HG03565 (cell line): ENCODE data around the gene TEX19.
"Not testable (repeated sequence)": the region's sequence is repeated elsewhere in the genome, so short reads cannot be mapped to it uniquely, and the experiment has no call there.

Source experiments
- ATAC-seq: cut with Tn5 transposase; IDR thresholded peaks from one replicate; pipeline ENCODE4 v1.9.1; 2021; ENCODE audit warnings: mild to moderate bottlenecking, moderate library complexity; ENCODE audit not compliant: unreplicated experiment

TEX19 gene

GRCh38 chr17:82334204-82334621, 24.8 kb upstream of the TEX19 start:
- no peak for ATAC-seq

DNA sequence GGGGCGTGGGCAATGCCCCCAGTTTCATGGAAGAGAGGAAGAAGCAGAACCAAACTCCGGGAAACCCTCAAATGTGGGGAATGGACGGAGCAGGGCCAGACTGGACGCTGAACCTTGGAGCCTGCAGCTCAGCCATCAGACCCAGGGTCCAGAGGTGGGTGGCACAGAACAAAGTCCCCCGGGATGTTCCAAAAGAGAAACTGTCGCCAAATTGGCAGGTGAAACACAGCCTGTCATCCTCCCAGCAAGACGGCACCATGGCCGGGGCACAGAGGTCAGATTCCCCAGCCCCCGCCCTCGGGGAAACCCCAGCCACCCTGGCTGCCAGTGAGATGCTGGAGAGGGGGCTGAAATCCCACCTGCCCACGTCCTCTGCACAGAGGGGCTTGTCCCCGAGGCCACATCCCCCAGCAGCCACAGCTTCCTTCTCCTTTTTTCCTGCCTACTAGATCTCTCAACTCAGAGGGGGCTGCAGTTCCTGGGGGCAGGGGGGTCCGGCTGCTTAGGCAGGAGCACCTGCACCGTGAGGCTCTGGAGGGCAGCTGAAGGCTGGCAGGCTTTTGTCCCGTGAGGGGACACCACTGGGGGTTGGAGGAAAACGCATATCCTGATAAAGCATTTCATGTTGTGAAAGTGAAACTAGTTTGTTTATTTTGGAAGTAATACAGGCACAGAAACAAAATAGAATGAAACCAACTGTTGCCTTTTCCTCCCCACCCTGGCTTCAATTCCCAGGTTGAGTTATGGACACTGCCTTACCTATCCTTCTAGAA, 24.2 kb upstream of the TEX19 start:
- no peak for ATAC-seq

DNA sequence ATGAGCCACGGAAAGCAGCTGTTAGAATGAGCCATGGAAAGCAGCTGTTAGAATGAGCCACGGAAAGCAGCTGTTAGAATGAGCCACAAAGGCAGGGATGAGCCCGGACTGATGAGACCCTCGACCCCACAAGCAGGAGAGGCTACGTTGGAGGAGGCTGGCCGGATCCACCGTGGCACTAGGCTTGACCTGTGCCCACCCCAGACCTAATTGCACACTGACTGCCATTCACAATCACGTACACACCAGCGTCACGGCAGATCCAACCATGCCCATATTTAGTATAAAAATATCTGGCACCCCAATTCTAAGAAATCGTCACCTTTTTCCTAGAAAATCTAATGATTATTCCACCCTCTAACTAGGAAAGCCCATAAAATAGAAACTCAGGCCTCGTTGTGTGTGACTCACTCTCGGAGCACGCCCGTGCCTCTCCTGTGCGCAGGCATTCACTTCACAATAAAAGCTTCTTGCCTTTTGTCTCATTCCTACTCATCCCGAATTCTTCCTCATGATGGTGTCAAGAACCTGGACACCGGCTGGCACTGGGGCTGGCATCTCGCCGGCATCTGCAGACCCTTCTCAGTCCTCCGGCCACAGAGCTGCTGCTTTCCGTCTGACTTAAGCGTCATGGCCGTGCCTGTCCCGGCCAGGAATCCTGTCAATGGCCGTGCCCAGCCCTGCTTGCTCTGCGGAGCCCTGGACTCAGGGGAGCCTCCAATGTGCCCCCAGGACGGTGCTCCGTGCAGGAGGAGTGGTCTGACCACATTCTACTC, 20.0 kb upstream of the TEX19 start:
- no peak for ATAC-seq

DNA sequence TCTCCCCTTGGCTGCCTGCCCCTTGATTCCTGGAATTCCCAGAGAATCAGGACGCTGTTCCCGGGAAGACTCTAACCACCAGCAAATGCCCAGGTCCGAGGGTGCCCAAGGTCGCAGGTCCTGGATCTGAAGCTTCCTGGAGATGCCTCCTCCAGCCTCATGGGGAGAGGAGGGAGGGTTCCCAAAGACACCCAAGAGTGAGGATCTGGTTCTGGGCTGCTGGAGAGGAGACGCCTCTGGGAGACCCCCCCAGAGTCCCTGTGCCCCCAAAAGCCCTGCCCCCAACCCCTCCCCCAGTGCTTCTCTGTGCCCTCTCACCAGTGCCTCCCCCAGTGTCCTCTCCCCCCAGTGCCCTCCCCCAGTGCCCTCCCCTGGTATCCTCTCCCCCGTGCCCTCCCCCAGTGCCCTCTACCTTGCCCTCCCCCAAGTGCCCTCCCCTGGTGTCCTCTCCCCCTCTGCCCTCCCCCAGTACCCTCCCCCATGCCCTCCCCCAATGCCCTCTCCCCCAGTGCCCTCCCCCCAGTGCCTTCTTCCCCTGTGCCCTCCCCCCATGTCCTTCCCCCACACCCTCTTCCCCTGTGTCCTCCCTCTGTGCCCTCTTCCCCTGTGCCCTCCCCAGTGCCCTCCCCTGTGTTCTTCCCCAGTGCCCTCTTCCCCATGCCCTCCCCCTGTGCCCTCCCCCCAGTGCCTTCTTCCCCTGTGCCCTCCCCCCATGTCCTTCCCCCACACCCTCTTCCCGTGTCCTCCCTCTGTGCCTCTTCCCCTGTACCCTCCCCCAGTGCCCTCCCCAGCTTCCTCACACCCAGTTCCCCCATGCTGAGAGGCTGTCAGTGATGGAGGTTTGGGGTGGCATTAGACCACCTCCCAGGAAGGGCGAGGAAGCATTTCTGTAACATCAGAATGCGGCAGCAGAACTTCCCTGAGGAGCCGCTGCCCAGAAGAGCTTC, 19.1 kb upstream of the TEX19 start:
- no peak for ATAC-seq

DNA sequence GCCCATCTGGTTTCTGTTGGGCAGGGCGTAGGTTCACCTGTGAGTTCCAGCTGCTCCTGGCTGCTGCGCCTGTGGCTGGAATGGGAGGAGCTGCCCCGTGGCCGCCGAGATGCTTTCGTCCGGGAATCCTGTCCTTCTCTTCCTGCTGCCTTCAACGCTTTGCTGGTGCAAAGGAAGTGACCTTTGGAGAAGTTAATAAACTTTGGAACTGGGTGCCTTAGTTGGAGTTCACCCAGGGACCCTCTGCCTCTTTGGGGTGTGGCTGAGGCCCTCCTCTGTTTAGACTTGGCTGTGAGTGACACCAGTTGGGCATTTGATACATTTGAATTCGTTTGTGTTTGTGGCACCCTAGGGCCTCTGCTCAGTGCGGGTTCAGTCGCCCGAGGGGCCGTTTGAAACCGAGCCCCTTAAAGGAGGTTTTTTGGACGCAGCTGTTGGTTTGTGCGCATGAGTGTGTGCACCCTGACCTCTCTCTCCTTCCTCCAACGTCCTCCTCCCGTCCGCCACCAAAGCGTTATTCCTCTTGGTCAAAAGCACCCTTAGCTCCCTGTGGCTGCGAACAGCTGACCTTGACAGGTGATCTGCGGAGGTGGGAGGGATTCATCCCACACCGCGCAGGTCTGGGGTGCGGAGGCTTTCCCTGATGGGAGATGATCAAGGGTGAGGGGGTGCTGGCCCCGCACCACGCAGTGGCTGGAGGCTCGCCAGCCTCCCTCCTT, 16.5 kb upstream of the TEX19 start:
- ATAC-seq: no peak

DNA sequence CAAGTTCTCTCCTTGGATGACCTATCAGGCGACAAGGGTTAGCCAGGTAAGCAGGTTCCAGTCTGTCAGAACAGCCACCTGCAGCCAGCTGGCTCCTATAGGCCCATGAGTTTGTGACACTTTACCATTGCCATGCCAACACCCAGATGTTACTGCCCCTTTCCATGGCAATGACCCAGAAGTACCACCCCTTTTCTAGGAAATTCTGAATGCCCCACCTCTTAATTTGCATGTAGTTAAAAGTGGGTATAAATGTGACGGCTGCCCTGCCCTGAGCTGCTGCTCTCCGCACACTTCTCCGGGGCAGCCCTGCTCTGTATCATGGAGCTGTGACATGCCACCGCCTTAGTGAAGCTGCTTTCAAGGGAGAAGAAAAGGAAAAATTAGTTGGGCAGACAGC, 15.5 kb upstream of the TEX19 start:
- no peak for ATAC-seq

GRCh38 chr17:82344175-82344907, 14.7 kb upstream of the TEX19 start:
- no peak for ATAC-seq

DNA sequence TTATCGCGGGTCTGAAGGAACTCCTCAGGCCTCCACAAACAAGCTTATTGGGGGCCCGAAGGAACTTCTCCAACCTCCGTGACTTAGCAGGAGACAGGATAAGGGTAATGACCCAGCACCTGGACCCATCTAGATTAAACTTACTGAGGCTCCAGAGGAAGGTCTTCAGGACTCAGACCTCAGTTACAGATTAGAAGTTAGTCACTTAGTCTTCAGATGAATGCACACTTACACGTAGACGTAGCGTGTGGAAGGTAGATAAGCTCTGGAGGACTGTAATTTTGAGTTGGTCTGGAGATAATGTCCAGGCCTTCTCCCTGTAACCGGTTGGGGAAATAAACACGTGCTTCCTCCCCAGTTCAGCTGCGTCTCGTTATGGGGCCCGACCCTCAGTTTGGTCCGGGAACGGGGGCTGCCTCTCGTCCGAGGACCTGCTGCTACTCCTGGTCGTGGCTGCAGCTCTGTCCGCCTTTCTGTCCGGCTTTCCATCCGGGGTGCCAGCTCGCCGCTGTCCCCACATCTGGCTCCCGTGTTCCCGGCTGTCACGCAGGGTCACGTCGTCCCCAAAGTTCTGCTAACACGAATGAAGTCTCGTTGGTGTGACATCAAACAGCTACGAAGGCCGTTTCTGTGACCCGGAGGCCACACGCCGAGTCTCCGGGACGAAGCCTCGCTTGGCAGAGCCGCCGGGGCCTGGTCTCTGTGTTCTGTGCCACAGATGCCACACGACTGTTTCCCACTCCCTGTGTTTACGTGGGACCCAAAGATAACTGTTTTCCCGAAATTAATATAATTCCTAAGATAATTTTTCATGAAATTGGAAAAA, 13.7 kb upstream of the TEX19 start:
- no peak for ATAC-seq

DNA sequence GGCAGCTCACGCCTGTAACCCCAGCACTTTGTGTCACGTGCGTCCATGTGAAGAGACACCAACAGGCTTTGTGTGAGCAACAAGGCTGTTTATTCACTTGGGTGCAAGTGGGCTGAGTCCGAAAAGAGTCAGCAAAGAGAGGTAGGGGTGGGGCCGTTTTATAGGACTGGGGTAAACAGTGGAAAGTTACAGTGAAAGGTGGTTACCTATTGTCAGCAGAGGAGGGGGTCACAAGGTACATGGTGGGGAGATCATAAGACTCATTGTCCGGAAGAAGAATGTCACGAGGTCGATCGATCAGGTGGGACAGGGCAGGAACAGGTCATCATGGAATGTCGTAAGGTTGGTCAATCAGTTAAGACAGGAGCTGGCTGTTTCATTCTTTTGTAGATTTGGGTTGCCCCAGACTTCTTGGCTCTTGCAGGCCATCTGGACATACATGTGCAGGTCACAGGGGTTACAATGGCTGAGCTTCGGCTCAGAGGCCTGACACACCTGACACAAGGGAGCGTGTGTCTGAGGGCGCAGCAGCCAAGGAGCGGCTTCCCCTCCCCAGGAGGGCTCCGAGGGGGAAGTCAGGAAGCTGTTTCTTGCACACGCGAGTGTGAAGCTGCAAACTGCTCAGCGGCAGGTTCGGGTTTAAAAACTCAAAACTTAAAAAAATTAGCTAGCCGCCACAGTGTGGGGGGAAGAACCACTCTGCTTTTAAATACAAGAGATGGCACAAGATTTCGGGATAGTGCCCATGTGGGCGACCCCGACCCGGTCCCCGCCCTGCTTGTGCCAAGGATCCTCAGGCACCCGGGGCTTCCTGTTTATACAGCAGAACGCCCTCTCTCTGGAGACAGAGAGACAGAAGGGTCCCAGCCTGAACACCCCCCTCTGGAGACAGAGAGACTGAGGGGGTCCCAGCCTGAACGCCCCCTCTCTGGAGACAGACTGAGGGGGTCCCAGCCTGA, 12.4 kb upstream of the TEX19 start:
- ATAC-seq: no peak

DNA sequence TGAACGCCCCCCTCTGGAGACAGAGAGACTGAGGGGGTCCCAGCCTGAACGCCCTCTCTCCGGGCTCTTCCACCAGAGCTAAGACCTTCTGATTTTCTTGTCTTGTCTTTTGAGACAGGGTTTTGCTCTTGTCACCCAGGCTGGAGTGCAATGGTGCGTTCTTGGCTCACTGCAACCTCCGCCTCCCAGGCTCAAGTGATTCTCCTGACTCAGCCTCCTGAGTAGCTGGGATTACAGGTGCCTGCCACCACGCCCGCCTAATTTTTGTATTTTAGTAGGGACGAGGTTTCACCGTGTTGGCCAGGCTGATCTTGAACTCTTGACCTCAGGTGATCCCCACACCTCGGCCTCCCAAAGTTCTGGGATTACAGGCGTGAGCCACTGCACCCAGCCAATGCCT, 11.1 kb upstream of the TEX19 start:
- ATAC-seq: not testable (repeated sequence)

GRCh38 chr17:82348434-82348833, 10.6 kb upstream of the TEX19 start:
- ATAC-seq: no peak

DNA sequence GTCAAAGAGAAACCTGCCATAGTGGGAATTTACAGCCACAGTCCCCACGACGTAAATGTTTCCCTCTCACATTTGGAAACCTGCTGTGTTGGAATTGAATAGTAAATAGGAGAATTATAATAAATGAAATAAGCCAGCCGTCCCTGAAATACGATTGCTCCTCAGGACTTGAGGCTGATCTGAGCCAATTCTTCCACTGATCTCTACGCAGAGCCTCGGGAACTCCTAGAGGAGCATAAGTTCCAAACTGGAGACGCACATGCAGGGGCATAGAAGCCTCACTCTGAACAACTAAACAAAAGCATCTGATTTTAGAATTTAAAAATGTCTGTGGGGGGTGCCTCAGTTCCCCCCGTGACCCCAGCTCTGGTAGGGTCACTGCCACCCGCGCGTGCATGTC, 10.2 kb upstream of the TEX19 start:
- no peak for ATAC-seq

GRCh38 chr17:82349287-82349701, 9.8 kb upstream of the TEX19 start:
- ATAC-seq: no peak

DNA sequence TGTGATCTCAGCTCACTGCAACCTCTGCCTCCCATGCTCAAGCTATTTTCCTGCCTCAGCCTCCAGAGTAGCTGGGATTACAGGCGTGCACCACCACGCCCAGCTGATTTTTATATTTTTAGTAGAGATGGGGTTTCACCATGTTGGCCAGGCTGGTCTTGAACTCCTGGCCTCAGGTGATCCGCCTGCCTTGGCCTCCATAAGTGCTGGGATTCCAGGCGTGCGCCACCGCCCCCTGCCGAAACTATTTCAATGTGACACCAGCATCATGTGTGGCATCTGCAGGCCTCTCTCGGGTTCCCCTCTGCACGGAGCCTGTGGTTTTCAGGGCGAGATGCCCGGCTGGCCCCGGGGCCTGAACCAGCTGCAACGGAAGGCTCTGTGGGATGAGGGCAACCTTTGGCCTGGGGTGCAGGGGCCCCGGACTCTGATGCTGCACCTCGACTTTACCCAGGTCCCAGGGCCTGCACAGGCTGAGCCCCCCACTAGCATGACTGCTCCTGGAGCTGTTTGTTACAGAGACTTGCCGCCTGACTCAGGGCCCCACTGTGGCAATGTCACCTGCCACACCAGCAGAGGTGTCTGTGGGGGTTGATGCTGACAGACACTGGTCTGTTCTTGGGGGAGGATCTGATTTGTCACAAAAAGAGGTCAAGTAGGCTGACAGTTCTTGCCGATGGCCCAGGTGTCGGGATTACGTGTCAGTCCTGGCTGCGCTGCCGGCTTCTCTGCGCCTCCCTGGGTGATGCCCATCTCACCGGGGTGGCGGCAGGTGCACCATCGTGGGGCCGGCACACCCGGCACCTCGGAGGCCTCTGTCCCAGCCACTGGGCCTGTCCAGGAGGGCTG, 8.6 kb upstream of the TEX19 start:
- ATAC-seq: no peak

DNA sequence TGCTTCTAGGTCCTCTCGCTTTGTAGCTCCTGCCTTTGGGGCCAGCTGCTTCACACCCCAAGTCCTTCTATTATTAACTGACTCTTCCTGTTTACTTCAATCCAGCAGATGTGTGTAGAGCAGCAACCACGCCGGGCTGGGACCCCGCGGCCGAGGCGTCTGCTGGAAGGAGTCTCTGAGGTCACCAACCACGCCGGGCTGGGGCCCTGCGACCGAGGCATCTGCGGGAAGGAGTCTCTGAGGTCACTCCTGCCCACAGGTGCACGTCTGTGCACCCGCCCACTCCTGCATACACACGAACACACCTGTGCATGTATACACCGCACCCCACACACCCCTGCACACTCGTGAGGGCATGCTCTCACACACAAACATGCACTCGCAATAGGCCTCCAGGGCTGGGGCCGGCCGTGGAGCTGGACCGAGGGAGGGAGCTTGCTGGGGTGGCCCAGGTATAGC, 7.8 kb upstream of the TEX19 start:
- ATAC-seq: no peak

- ATAC-seq: no peak
Measured at GRCh38 chr17:82351713-82352488, 7.1 kb upstream of the TEX19 start.
